Measurements from ENCODE around the gene COL4A1.

Gene COL4A1

GRCh38 chr13:110216398-110217041 is 90.4 kb downstream of the COL4A1 start:
- no peak for FAIRE-seq

GRCh38 chr13:110216006-110216397 is 91.0 kb downstream of the COL4A1 start:
- no peak for FAIRE-seq

GRCh38 chr13:110215606-110216005 is 91.4 kb downstream of the COL4A1 start:
- FAIRE-seq, result no peak

- FAIRE-seq, result no peak
Observed at GRCh38 chr13:110214637-110215036, 92.3 kb downstream of the COL4A1 start.

GRCh38 chr13:110213461-110214074 is 93.4 kb downstream of the COL4A1 start:
- no peak for FAIRE-seq

- no peak for FAIRE-seq
Observed at GRCh38 chr13:110212529-110212928, 94.4 kb downstream of the COL4A1 start.

- FAIRE-seq, result no peak
Observed at GRCh38 chr13:110211735-110212134, 95.2 kb downstream of the COL4A1 start.

- FAIRE-seq, result no peak
Observed at GRCh38 chr13:110211046-110211445, 95.9 kb downstream of the COL4A1 start.

GRCh38 chr13:110210604-110210985 is 96.4 kb downstream of the COL4A1 start:
- no peak for FAIRE-seq

GRCh38 chr13:110209950-110210603 is 96.9 kb downstream of the COL4A1 start:
- no peak for FAIRE-seq

GRCh38 chr13:110208116-110208515 is 98.8 kb downstream of the COL4A1 start:
- FAIRE-seq, result no peak

GRCh38 chr13:110206996-110207395 is 100.0 kb downstream of the COL4A1 start:
- no peak for FAIRE-seq

- no peak for FAIRE-seq
Observed at GRCh38 chr13:110206185-110206584, 100.8 kb downstream of the COL4A1 start.

GRCh38 chr13:110201114-110201513 is 105.8 kb downstream of the COL4A1 start:
- FAIRE-seq, result no peak

- FAIRE-seq, result no peak
Observed at GRCh38 chr13:110200276-110200870, 106.6 kb downstream of the COL4A1 start.

- FAIRE-seq, result no peak
Observed at GRCh38 chr13:110199046-110199831, 107.7 kb downstream of the COL4A1 start.

GRCh38 chr13:110197471-110197870 is 109.5 kb downstream of the COL4A1 start:
- FAIRE-seq, result no peak

- no peak for FAIRE-seq
Observed at GRCh38 chr13:110197026-110197425, 109.9 kb downstream of the COL4A1 start.

GRCh38 chr13:110195547-110196485 is 111.1 kb downstream of the COL4A1 start:
- no peak for FAIRE-seq

GRCh38 chr13:110194451-110194850 is 112.5 kb downstream of the COL4A1 start:
- FAIRE-seq, result no peak

- FAIRE-seq, result no peak
Observed at GRCh38 chr13:110193491-110193890, 113.5 kb downstream of the COL4A1 start.

- FAIRE-seq, result no peak
Observed at GRCh38 chr13:110192472-110192871, 114.5 kb downstream of the COL4A1 start.

Measured in TTC549 (cell line).